ENCODE results near the gene RNLS.

RNLS gene

DNA sequence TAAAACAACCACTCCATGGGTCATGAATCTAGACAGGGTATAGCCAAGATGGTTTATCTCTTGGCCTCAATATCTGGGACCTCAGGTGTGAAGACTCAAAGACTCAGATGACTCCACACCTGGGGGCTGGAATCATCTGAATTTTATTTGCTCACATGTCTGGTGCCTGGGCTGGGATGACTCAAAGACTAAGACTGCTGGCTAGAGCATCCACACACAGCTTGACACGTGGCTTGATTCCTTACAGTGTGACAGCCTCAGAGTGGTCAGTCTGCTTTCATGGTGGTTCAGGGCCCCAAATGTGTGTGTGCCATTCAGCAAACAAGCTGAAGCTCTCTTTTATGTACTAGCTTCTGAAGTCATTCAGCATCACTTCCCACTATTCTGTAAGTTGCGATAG is 333.7 kb downstream of the RNLS start:
- DNase-seq = no peak

DNA sequence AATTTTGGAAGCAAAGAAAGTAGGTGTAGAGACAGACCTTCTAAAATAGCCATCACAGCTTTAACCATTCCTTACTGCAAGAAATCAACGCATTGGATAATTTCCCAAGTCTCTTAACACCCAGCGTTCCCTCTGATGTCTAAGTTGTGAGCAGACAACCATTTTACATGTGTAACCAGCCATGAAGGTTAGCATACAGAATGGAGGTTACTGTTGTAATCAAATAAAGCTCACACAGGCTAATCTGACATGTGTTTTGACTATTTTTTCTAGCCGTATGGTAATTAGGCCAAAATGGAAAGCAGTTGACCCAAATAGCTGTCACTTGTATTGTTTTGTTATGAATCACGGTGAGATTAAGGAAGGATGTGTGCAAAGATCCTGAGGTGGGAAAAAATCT is 336.4 kb downstream of the RNLS start:
- no peak for DNase-seq

DNA sequence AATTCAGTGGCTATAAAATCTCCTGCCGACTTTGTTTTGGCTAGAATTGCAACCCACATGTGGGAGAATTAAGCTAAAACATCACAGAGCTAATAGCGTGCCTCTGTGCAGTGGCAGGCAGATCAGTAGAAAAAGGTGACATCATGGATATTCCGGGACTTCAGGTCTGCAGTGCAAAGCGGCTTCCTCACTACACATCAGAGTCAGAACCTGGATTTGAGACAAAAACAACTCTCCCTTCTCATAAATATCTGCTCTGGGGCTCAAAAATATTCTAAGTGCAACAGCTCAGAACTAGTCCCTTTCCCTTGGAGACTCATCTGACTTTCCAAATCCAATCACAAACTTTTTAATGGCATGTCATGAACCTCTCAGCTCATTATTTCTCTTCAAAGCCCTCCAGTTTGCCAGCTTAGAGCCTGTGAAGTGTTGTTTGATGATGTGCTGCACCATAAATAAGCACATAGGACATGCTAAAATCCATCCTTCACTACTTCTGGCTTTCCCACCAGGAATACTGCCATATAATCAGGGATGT is 337.1 kb downstream of the RNLS start:
- no peak for DNase-seq

DNA sequence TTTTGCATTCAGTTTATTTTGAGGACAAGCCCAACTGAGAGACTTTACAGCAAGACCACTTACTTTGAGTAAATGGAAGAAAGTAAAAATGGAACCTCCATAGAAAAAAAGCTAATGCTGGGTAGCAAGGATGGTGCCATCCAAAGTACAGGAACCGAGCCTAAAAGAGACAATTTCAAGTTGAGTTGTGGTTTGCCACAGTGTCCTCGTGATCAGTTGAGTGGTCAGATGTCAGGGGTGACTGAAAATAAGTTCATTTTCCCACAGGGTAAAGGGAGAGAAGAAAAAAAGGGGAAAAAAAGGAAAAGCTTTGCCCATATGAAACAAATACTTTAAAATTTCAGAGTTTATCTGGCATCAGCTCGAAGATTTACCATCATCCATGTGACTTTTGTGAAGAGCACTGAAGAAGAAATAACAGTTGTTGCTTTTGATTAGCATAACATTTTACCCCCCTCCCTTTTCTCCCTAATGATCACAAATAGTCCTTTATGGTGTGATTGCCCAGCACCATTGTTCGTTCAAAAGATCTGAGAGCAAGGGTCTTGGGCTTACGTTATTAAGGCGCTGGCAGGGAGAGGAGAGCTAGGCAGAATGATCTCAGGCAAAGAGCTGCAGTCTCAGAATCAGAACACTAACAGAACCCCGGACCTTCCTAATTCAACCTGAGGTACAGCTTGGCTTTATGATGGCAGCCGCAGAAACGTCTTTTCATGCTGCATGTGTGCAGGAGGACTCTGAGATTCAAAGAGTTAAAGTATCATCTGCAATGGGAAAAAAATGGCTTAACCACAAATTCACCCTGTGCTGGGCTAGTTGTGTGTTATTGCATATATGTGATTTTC is 338.1 kb downstream of the RNLS start:
- no peak for DNase-seq

DNA sequence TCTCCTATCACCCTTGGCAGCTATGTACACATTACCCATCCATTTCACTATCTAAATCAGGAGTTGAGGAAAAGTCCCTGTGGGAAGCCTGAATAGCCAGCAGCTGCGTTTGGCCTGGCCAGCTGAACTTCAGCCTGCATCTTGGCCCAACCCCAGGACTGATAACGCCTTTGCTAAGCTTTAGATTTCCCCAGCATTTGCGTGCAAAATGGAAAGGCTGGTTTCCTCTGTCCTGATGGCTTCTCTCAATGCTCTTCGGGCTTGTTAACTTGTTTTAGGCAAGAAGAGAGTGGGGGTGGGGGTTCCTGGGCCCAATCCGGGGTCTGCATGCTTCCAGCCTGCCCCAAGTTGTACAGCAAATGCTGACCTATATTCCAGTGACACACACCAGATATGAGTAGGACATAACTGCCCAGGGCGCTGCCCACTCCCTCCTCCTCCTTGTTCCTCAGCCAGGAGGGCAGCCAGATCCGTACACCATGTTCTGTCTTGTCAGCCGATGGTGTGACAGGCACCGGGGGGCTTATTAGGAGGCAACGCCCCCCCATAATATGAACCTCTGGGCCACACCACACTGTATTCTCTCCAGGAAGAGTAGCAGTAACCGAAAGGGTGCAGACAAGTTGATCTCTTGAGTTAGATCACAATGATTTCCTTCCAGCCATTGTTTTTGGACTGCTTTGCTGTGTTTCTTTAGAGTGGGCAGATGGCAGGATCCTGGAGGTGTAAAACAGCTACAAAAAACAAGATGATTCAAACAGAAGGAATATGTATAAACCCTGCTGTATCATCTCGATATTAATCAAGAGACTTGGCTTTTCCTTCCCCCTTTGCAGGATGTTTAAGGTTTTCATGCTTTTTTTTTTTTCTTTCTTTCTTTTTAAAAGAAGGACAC is 339.0 kb downstream of the RNLS start:
- no peak for DNase-seq

DNA sequence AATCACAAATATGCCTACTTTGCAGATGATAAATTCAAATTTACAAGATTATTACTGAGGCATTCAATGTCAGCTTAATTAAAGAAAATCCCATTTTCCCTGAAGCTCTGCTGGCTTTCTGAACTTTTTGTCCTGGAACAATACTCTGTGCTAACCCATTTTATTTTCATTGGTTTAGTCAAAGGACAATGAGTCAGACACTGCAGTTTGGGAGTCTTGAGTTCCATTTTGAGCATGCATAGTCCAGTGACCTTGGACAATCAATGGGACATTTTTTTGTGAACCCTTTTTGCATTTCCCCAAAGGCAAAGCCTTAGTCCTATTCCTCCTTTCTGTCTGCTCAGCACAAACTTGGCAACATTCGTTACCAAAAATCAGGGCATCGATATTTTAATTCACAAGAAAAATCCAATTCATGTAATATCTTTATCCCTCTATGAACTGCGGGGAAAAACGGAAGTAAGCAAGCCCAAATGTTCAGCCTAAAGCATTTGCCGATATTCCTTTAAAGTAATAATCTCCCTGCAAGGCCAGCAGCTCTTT is 339.8 kb downstream of the RNLS start:
- DNase-seq = no peak

DNA sequence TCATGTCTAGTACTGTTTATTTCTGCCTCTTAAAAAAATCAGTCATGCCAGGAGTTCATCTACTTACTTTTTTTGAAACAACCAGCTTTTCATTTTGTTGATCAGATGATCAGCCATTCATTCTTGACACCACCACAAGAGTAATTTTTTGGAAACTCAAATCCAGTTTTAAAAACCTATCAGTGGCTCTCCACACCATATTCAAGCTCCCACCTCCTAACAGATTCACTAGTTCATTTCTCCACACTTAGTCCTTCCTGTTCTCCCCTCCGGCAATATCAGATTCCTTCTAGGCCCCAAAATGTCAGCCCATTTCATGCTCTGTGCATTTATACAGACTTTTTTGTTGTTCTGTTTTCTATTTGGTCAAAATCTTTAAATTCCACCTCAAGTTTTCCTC is 341.6 kb downstream of the RNLS start:
- DNase-seq = no peak

DNA sequence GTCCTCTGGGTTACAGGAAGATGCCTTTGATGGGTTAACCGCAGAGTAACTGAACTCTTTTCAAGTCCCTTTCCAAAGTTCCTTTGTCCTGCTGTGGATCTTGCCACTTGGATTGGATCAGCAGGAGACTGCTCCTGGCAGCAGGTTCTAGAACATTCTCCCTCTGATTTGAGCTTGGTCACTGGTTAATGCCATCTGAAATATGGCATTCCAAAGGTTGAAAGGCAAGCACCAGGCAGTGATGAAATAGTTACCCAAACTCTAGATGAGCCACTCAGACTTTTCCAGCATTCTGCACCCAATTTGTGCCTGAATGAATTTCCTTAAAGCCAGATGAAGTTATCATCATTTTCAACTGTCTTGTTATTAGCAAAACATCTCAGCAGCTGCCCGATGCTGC is 343.9 kb downstream of the RNLS start:
- no peak for DNase-seq

DNA sequence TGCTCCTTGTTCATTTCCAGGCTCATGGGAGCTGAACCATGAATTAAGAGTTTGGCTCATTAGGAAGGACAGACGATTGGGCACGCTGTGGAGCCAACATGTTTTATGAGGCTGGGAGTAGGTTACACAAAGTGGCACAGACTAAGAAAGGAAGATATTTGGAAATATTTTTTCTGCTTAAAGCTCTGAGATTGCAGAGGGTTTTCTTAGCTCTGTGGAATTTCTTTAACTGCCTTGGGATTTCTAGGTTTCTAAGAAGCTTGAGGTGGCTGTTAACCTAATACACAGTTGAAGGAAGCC is 344.6 kb downstream of the RNLS start:
- DNase-seq = no peak

DNA sequence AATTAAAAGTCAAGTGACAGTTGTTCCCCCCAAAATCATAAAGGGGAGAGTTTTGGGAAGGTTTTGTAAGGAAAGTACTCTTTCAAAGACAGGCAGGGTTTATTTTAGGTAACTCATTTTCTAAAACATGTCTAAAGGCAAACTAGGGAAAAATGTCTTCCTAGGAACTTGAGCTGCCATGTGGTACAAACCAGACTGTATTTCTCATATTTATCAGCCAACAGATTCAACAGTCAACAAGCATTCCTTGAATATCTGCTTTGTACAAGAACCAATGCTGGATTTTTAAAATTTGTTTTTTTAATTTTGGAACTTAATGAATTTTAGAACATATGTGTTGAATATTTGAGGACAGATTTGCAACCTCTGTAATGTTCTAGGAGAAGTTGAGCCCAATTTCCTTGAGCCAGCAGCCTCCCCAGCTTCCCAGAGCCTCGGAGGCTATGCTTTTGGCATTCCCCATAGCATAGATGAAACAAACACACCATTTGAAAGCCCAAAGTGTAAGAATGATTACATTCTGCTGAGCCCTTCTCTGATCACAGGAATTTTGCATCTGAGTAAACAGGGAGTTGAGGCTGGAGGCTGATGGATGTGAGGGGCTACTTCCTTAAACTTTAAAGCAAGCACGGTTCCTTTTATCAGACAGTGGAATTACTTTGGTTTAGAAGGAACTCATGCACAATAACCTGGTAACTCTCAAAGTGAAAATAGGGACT is 345.1 kb downstream of the RNLS start:
- DNase-seq = no peak

DNA sequence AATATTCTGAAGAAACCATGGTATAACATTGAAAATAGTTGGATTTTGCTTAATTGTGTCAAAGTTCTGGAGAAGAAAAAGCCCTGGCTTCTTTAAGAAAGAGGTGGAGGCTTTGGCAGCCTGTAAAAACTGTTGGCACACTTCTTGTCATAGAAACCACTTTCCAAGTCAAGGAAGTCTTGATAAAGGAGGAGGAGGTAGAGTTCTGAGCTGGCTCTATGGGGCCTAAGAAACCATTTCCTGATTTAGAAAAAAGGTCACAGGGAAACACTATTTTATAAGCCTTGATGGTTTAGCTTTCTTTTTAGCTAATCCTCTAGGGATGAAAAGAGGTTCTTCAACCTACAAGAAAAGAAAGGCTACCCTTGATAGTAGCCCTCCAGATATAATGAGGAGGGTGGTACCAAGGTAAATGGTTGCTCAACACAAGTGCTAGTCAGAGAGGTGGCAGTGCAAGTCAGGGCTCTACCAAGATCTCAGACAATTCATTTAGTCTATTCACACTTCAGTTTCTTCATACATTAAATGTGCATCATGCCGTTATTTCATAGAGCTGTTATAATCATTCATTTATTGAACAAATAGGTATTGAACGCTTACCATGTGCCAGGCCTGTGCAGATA is 346.9 kb downstream of the RNLS start:
- DNase-seq = no peak

DNA sequence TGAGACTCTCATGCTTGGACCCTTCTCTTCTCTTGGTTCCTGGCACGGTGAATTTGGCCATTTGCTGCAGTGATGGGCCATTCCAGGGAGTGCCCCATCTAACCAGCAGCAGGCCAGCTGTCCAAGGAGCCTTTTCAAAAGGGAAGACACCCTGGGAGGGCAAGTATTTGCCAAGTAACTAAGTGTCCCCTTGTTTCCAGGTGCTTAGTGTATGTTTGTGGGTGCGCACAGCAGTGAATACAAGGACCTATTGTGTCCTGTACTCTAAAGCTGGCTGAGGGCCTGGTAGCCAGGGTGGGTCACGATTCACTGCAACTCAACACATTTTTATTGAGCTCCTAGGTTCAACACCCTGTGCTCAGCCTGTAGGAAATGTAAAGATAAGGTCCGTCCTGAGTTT is 348.8 kb downstream of the RNLS start:
- no peak for DNase-seq

DNA sequence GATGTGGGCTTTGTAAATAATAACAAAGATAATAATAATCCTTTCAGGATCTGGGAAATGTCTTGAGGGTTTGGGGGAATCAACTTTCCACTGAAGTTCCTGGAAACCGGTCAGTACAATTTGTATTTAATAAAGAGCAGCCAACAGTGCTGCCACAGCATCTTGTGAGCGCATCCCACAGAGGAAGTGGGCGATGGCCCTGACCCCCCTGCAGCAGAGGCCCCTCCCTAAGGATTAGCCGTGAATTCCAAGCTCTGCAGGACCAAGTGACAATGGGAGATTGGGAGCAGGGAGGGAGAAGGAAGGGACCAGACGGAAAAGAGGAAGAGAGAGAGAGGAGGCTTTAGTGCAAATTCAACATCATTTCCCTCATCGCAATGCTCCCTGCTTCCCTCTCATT is 349.2 kb downstream of the RNLS start:
- DNase-seq = no peak

DNA sequence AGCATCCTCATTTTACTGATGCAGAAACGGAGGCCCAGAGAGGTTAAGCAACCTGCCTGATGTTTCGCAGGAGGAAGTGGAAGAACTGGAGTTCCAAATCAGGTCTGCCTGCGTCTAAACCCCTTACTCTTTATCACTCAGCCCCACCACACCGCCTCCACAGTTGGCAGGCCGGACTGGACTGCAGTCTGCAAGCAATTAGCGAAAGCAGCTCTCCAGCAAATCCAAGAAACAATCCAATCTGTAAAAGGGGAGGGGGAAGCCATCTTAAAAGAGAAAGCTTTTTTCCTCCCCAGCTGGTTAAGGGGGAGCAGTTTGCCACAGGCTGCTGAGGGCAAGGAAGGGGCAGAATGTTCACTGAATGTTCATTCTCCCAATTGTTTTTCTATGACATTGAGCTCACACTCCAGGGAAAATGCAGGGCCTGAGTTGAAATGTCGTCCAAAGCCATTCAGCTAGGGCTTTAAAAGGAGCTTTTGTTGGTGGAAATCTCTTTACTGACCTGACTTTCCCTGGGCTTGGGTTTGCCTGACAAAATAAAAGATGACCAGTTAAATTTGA is 350.1 kb downstream of the RNLS start:
- DNase-seq = no peak

DNA sequence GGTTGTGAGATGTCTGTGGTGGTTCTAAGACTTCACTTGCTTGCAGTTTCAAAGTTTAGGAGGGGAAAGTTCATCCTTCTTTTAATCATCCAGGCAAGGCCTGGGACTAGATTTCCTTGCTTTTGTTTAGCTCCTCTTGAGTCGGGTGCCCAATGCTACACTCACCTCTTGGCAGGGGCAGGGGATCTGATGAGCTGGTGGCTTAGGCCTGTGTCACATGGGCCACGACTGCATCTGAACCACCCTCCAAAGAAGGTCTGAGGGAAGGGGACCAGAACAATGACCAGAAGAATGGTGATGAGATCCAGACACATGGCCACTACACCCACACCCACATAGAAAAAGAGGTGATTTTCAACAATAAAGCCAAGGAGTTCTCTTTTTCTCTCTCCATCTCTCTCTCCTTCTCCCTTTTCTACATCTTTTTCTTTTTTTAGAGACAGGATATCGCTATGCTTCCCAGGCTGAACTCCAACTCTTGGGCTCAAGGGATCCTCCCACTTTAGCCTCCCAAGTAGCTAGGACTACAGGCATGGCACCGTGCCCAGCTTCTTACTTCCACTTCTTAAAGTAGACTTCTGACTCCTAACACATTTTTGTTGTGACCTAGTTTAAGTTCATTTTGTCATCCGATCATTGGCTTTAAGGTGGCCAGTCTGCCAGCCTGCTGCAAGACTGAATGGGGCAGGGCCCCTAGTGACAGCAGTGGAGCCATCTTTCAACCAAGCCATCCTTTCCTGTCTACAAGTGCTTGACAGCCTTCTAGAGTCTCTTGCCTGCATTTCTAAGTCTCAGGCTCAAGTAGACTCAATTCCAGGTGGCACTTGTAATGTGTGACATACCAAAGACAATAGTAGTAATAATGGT is 350.9 kb downstream of the RNLS start:
- DNase-seq = no peak

DNA sequence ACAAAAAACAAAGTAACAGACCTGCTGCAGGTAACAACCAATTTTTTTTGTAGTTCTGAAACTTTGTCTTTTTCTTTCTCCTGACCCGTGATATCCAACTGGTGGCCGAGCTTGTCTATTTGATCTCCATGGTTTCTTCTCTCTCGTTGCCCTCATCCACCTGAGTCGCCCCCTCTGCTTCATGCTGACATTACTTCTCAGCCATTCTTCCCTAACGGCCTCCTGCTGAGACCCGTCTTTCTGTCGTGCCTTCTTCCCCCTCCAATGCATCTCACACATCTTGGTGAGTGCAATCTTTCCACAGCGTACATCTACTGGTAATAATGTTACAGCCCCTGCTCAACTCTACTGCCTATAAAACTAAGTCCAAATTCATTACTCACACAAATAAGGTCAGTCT is 352.9 kb downstream of the RNLS start:
- no peak for DNase-seq

DNA sequence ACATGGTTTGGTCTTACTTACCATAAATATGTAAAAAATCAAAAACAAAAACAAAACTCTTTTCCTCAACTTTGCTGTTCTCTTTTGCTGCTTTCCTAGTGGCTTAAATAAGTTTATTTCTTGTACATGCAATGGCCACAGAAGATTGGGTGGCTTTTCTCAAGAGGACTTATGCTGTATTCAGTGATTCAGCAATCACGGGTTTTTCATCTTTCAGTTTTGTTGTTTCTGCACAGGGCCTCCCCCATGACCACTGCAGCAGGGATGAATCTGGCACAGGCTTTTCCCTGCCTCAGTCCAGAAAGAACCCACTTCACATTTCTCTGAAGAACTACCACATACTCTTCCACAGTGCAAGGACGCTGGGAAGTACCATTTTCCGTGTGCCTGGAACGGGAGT is 355.0 kb downstream of the RNLS start:
- DNase-seq = no peak

DNA sequence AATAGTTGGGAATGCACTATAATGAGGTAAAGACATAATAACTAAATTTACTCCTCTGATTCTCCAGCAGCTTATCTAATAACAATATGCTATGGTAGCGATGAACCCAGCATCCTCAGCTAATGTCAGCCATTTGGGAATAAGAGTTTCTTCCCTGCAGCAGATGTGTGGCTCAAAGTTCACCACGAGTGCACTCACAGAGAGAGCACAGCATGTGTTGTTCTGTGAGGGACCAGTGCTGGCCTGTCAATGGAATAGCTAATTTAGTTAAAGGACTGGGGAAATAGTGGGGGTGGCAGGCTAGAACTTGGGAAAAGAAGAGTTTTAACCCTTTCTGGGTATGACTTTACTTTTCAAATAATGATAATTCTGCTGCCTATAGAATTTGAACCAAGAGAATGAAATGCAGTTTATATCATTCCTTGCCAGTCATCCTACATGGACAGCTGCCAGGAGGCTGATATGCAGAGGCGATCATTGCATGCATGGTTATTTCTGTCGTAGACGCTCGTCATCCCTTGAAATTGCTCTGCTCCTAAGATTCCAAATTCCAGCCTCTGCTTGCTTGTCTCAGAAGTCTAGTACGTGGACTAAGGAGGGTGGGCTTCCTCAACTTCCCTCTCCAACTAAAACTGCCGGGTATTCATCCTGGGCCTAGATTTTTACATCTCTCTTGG is 355.6 kb downstream of the RNLS start:
- no peak for DNase-seq

DNA sequence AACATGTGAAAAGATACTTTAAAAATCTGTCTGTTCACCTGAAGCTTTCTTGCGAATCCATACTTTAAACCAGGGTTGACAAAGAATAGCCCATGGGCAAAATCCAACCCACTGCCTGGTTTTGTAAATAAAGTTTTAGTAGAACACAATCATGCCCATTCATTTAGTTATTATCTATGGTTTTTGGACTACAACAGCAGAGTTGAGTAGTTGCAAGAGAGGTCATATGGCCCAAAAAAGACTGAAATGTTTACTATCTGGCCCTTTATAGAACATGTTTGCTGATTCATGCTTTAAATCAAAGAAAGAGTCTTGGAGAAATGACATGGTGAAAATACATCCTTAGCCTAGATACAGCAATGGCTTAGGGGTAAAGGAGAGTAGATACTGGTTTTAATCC is 356.2 kb downstream of the RNLS start:
- no peak for DNase-seq

DNA sequence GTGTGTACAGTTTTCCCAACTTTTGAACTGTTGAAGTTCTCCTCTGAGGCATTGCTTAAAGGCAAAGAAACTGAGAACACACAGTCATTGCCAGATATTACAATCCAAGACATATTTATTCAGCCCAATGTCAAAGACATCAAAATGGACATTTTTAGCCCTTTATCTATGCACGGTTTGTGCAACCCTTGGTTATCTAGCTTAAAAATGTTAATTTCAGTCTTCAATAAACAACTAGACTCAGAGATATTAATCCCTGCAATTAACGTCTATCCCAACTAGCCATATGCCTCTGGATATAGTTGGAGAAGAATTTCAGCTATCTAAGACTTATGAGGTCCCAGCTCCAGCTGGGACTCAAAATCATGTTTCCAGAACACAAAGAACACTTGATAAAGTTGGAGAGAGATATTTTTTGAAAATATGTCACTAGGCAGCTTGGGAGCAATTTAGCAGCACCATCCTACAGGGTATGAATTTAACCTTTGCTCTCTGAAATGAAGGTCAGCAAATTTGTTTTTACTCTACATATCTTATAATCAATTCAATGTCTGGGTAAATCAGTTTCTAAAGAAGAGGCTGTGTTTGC is 357.0 kb downstream of the RNLS start:
- DNase-seq = no peak

Data from activated T-cell treated with anti-CD3 and anti-CD28 coated beads for 4 hours (primary cell).